ENCODE measurements around the gene RNF7.

RNF7 gene

GRCh38 chr3:141722648-141723047, 15.4 kb upstream of the RNF7 start:
- TF ChIP-seq CTCF (IDR thresholded peaks at IDR 0.05; ENCODE audit: low read depth, low read length): no peak
- in situ Hi-C loops (cut with HindIII; ENCODE audit: low sequenced_read_pairs): no loop called here
- DNase-seq (ENCODE audit: low read depth, low spot score): no peak
- no peak overlapping the region for H3K4me3 ChIP-seq (ENCODE audit: low read depth, low read length)

GRCh38 chr3:141723255-141723654, 14.8 kb upstream of the RNF7 start:
- in situ Hi-C loops (cut with HindIII; ENCODE audit: low sequenced_read_pairs): no loop called here
- no peak for DNase-seq (ENCODE audit: low read depth, low spot score)
- no peak overlapping the region for H3K4me3 ChIP-seq (ENCODE audit: low read depth, low read length)
- TF ChIP-seq CTCF (IDR thresholded peaks at IDR 0.05; ENCODE audit: low read depth, low read length): no peak

- no peak overlapping the region for H3K4me3 ChIP-seq (ENCODE audit: low read depth, low read length)
- in situ Hi-C loops (cut with HindIII; ENCODE audit: low sequenced_read_pairs): no loop called here
- no peak for TF ChIP-seq CTCF (IDR thresholded peaks at IDR 0.05; ENCODE audit: low read depth, low read length)
- DNase-seq (ENCODE audit: low read depth, low spot score): no peak
Measured at GRCh38 chr3:141724186-141724585, 13.9 kb upstream of the RNF7 start.

GRCh38 chr3:141725036-141725435, 13.1 kb upstream of the RNF7 start:
- no peak overlapping the region for H3K4me3 ChIP-seq (ENCODE audit: low read depth, low read length)
- in situ Hi-C loops (cut with HindIII; ENCODE audit: low sequenced_read_pairs): no loop called here
- DNase-seq (ENCODE audit: low read depth, low spot score): no peak
- no peak for TF ChIP-seq CTCF (IDR thresholded peaks at IDR 0.05; ENCODE audit: low read depth, low read length)

- no peak for DNase-seq (ENCODE audit: low read depth, low spot score)
- no peak for TF ChIP-seq CTCF (IDR thresholded peaks at IDR 0.05; ENCODE audit: low read depth, low read length)
- in situ Hi-C loops (cut with HindIII; ENCODE audit: low sequenced_read_pairs): no loop called here
- no peak overlapping the region for H3K4me3 ChIP-seq (ENCODE audit: low read depth, low read length)
Measured at GRCh38 chr3:141726483-141726882, 11.6 kb upstream of the RNF7 start.

- no peak for DNase-seq (ENCODE audit: low read depth, low spot score)
Measured at GRCh38 chr3:141728355-141728892, 9.7 kb upstream of the RNF7 start.

More at GRCh38 chr3:141728355-141728892, 9.7 kb upstream of the RNF7 start:
- no peak overlapping the region for H3K4me3 ChIP-seq (ENCODE audit: low read depth, low read length)
- in situ Hi-C loops (cut with HindIII; ENCODE audit: low sequenced_read_pairs): no loop called here
- TF ChIP-seq CTCF (IDR thresholded peaks at IDR 0.05; ENCODE audit: low read depth, low read length): no peak
